Progenitor cell of endocrine pancreas (in vitro differentiated cells): Measurements from ENCODE around the gene MYO5A. TPM values are rescaled to one million over a fixed set of nuclear protein-coding genes. Genes with fewer than 3 reads are reported as not detected.

Experiments used
- DNase-seq: peaks from one replicate; pipeline ENCODE4 v3.0.0; 2021; ENCODE audit warnings: low spot score; ENCODE audit not compliant: unreplicated experiment
- H3K27ac Mint-ChIP-seq: 2 replicates; pipeline ENCODE4 v1.8.0; 2021; ENCODE audit warnings: mild to moderate bottlenecking, moderate library complexity, mixed read lengths
- H3K27me3 Mint-ChIP-seq: 2 replicates; pipeline ENCODE4 v1.8.0; 2021; ENCODE audit warnings: mixed read lengths
- H3K36me3 Mint-ChIP-seq: 2 replicates; pipeline ENCODE4 v1.8.0; 2022; ENCODE audit warnings: mixed read lengths; ENCODE audit not compliant: insufficient read depth
- H3K4me1 Mint-ChIP-seq: 2 replicates; pipeline ENCODE4 v1.8.0; 2021; ENCODE audit warnings: low read depth, mixed read lengths
- H3K4me3 Mint-ChIP-seq: 2 replicates; pipeline ENCODE4 v1.8.0; 2021; ENCODE audit warnings: low read depth, mild to moderate bottlenecking, moderate library complexity, mixed read lengths
- H3K9me3 Mint-ChIP-seq: 2 replicates; pipeline ENCODE4 v1.8.0; 2021; ENCODE audit warnings: low read depth, mixed read lengths
- total RNA-seq: library from RNA; stranded (reverse); gene quantifications from 2 replicates; pipeline ENCODE4 v1.2.1, GENCODE V29; 2021
- TF ChIP-seq, protein P1 (sequence below): fragments of 200-600 bp; sonication (generic); IDR thresholded peaks from one replicate; pipeline ENCODE4 v1.5.0; 2021; ENCODE audit warnings: antibody characterized with exemption, mild to moderate bottlenecking; ENCODE audit not compliant: unreplicated experiment

Gene MYO5A
- total RNA-seq, 1 donor from 2014 or later: 31.0 TPM

GRCh38 chr15:52415628-52416027 is 113.1 kb downstream of the MYO5A start:
- H3K4me1 Mint-ChIP-seq: peaks cover 21% of the 10 kb centered on the region
- no peaks in the 10 kb centered on the region for H3K27me3 Mint-ChIP-seq
- H3K4me3 Mint-ChIP-seq: no peak overlapping the region
- peaks cover 5% of the 10 kb centered on the region for H3K36me3 Mint-ChIP-seq
- peak overlapping the region; percentile 50 for H3K27ac Mint-ChIP-seq
- DNase-seq: no peak
- peaks cover 4% of the 10 kb centered on the region for H3K9me3 Mint-ChIP-seq
- TF ChIP-seq, protein P1, sequence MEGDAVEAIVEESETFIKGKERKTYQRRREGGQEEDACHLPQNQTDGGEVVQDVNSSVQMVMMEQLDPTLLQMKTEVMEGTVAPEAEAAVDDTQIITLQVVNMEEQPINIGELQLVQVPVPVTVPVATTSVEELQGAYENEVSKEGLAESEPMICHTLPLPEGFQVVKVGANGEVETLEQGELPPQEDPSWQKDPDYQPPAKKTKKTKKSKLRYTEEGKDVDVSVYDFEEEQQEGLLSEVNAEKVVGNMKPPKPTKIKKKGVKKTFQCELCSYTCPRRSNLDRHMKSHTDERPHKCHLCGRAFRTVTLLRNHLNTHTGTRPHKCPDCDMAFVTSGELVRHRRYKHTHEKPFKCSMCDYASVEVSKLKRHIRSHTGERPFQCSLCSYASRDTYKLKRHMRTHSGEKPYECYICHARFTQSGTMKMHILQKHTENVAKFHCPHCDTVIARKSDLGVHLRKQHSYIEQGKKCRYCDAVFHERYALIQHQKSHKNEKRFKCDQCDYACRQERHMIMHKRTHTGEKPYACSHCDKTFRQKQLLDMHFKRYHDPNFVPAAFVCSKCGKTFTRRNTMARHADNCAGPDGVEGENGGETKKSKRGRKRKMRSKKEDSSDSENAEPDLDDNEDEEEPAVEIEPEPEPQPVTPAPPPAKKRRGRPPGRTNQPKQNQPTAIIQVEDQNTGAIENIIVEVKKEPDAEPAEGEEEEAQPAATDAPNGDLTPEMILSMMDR: no peak

GRCh38 chr15:52414936-52415335 is 113.7 kb downstream of the MYO5A start:
- no peaks in the 10 kb centered on the region for H3K27me3 Mint-ChIP-seq
- H3K4me1 Mint-ChIP-seq: peaks cover 21% of the 10 kb centered on the region
- no peak overlapping the region for H3K4me3 Mint-ChIP-seq
- no peak overlapping the region for H3K27ac Mint-ChIP-seq
- no peak for DNase-seq
- peaks cover 5% of the 10 kb centered on the region for H3K36me3 Mint-ChIP-seq
- peaks cover 4% of the 10 kb centered on the region for H3K9me3 Mint-ChIP-seq
- TF ChIP-seq, protein P1: no peak

DNA sequence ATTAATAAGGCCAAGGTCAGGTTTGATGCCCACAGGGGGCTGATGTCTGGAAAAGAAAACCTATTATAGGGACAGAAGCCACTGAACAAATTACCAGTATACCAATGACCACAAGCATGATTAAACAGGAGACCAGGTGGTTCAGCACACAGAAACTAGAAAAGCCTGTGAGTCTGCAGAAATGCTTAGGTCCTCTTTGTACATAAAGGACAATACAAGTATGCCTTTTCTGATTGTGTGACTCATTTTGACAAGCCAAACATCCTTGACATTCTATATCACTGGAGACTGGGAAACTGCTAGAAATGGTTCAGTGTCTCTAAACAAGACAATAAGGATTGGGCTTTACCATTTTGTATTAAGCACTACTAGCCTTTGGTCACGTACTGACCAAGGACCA is 119.9 kb downstream of the MYO5A start:
- DNase-seq: no peak
- H3K36me3 Mint-ChIP-seq: peaks cover 2% of the 10 kb centered on the region
- no peak overlapping the region for H3K27ac Mint-ChIP-seq
- TF ChIP-seq, protein P1: no peak
- H3K27me3 Mint-ChIP-seq: no peaks in the 10 kb centered on the region
- no peaks in the 10 kb centered on the region for H3K4me1 Mint-ChIP-seq
- H3K4me3 Mint-ChIP-seq: no peak overlapping the region
- no peaks in the 10 kb centered on the region for H3K9me3 Mint-ChIP-seq

GRCh38 chr15:52407374-52407773 is 121.3 kb downstream of the MYO5A start:
- Mint-ChIP-seq H3K27ac (no peak overlapping the region), H3K36me3 (peaks cover 5% of the 10 kb centered on the region), H3K4me3 (no peak overlapping the region), H3K4me1 (no peaks in the 10 kb centered on the region), H3K9me3 (no peaks in the 10 kb centered on the region), H3K27me3 (no peaks in the 10 kb centered on the region)
- TF ChIP-seq, protein P1: no peak
- no peak for DNase-seq

DNA sequence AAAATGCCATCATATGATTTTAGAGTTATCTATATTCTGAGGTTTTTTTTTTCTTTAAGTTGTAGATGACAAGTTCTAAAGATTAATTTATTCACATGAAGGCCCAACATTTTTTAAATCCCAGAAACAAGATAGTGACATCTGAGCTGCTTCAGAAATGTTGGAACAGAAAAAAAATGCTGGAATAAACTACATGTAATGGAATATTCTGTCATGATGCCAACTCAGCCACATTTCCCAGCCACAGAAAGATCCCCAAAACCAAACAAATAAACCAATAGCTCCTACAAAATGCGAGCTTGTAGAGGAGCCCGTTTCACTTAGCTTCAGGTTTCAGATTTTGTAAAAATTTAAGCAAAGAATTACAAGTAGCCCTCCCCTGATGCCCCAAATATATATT is 122.1 kb downstream of the MYO5A start:
- no peaks in the 10 kb centered on the region for H3K4me1 Mint-ChIP-seq
- no peak overlapping the region for H3K4me3 Mint-ChIP-seq
- H3K9me3 Mint-ChIP-seq: no peaks in the 10 kb centered on the region
- TF ChIP-seq, protein P1: no peak
- H3K27ac Mint-ChIP-seq: no peak overlapping the region
- no peaks in the 10 kb centered on the region for H3K27me3 Mint-ChIP-seq
- DNase-seq: no peak
- peaks cover 5% of the 10 kb centered on the region for H3K36me3 Mint-ChIP-seq
